PC-3 (cell line): ENCODE measurements around the gene AGRP.

ENCODE experiments used
- EZH2phosphoT487 ChIP-seq: fragments of 300-600 bp; sonication (generic); IDR thresholded peaks from 2 replicates; pipeline ENCODE4 v1.6.1; 2018; ENCODE audit warnings: mild to moderate bottlenecking, antibody characterized with exemption, low read length, borderline replicate concordance
- TF ChIP-seq, protein P1 (sequence below): fragments of 300-600 bp; sonication (generic); conservative IDR thresholded peaks from 2 replicates; pipeline ENCODE4 v1.5.1; 2017; ENCODE audit warnings: antibody characterized with exemption, low read depth, mild to moderate bottlenecking, low read length

DNA sequence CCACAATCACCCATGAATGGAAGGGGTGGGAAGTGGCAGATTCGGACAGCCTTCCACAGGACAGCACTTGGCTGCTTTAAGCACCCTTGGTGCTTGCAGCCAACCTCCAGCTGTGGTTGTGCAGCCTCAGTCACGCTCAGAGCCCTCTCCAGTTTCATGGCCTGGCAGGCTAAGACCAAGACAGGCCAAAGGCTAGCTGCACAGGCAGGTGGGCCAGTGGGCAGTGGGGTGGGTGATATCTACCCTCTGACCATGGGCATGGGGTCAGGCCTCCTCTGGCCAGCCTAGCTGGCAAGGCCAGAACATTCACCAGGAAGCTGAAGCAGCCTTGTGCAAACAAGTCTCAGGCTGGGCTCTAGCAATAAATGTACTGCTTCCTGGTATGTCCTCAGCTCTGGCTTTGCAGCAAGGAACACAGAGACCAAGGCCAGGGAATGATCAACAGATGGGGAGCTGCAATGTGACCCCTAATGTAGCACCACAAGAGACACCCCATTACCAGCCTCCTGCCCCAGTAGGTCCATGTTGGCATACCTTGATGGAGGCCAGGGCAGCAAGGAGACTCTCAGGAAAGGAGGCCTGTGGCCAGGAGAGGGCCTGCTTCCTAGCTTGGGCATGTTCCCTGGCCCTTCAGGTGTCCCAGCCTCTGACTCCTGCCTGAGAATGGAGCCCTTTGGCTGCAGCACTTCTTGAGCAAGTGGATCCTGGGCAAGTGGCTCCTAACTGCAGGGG is 31.5 kb downstream of the AGRP start:
- TF ChIP-seq, protein P1, sequence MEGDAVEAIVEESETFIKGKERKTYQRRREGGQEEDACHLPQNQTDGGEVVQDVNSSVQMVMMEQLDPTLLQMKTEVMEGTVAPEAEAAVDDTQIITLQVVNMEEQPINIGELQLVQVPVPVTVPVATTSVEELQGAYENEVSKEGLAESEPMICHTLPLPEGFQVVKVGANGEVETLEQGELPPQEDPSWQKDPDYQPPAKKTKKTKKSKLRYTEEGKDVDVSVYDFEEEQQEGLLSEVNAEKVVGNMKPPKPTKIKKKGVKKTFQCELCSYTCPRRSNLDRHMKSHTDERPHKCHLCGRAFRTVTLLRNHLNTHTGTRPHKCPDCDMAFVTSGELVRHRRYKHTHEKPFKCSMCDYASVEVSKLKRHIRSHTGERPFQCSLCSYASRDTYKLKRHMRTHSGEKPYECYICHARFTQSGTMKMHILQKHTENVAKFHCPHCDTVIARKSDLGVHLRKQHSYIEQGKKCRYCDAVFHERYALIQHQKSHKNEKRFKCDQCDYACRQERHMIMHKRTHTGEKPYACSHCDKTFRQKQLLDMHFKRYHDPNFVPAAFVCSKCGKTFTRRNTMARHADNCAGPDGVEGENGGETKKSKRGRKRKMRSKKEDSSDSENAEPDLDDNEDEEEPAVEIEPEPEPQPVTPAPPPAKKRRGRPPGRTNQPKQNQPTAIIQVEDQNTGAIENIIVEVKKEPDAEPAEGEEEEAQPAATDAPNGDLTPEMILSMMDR = no peak
- no peak for TF ChIP-seq EZH2phosphoT487
